Muscle layer of colon (tissue), 2 donors: ENCODE measurements around the gene FOXL3.
"Not testable (repeated sequence)": the region's sequence is repeated elsewhere in the genome, so short reads cannot be mapped to it uniquely, and the experiment has no call there.

Experiments
- H3K27ac ChIP-seq: one replicate; pipeline ENCODE4 v1.7.0; 2013; ENCODE audit warnings: low read depth, mild to moderate bottlenecking, low read length, moderate library complexity
- H3K27me3 ChIP-seq, 2 donors: one replicate each; pipeline ENCODE4 v1.7.0; 2013; ENCODE audit warnings: low read length in 2 of 2, mild to moderate bottlenecking in 2 of 2; ENCODE audit not compliant: insufficient read depth in 2 of 2, control insufficient read depth in 1 of 2
- H3K36me3 ChIP-seq: one replicate; pipeline ENCODE4 v1.7.0; 2013; ENCODE audit warnings: mild to moderate bottlenecking, low read length; ENCODE audit not compliant: insufficient read depth
- H3K4me1 ChIP-seq: one replicate; pipeline ENCODE4 v1.7.0; 2013; ENCODE audit warnings: mild to moderate bottlenecking, low read length; ENCODE audit not compliant: insufficient read depth
- H3K4me3 ChIP-seq, 2 donors: one replicate each; pipeline ENCODE4 v1.7.0; 2013; ENCODE audit warnings: low read length in 2 of 2, low read depth in 1 of 2, mild to moderate bottlenecking in 1 of 2, moderate library complexity in 1 of 2
- H3K9ac ChIP-seq: one replicate; pipeline ENCODE4 v1.7.0; 2013; ENCODE audit warnings: low read length
- H3K9me3 ChIP-seq: one replicate; pipeline ENCODE4 v1.7.0; 2013; ENCODE audit warnings: mild to moderate bottlenecking, low read length
- donor health status: abdominal sarcoma.
- donor health status: Adenocarcinoma of cecum.

Gene FOXL3

GRCh38 chr7:263483-264351 is 26.3 kb upstream of the FOXL3 start:
- H3K9me3 ChIP-seq, H3K4me3 ChIP-seq, H3K4me1 ChIP-seq, H3K27ac ChIP-seq, H3K9ac ChIP-seq, H3K27me3 ChIP-seq: not testable (repeated sequence)
- peaks cover 18% of the 10 kb centered on the region for H3K36me3 ChIP-seq

- Histone ChIP-seq H3K9ac (no peak overlapping the region), H3K27me3 (no peaks in the 10 kb centered on the region), H3K27ac (no peak overlapping the region)
Measured at GRCh38 chr7:264541-265191, 25.3 kb upstream of the FOXL3 start.

GRCh38 chr7:265192-265997 is 24.6 kb upstream of the FOXL3 start:
- H3K27ac ChIP-seq: no peak overlapping the region

More at GRCh38 chr7:264541-265191, 25.3 kb upstream of the FOXL3 start:
- no peaks in the 10 kb centered on the region for H3K4me1 ChIP-seq
- H3K9me3 ChIP-seq: no peaks in the 10 kb centered on the region
- H3K4me3 ChIP-seq: no peak overlapping the region
- peaks cover 12% of the 10 kb centered on the region for H3K36me3 ChIP-seq

GRCh38 chr7:265998-266850 is 23.7 kb upstream of the FOXL3 start:
- no peak overlapping the region for H3K9ac ChIP-seq
- no peak overlapping the region for H3K4me3 ChIP-seq
- no peaks in the 10 kb centered on the region for H3K9me3 ChIP-seq
- no peaks in the 10 kb centered on the region for H3K27me3 ChIP-seq
- H3K36me3 ChIP-seq: no peaks in the 10 kb centered on the region
- no peaks in the 10 kb centered on the region for H3K4me1 ChIP-seq
- H3K27ac ChIP-seq: no peak overlapping the region

More at GRCh38 chr7:265192-265997, 24.6 kb upstream of the FOXL3 start:
- no peaks in the 10 kb centered on the region for H3K4me1 ChIP-seq
- H3K9ac ChIP-seq: no peak overlapping the region
- H3K4me3 ChIP-seq: no peak overlapping the region
- no peaks in the 10 kb centered on the region for H3K27me3 ChIP-seq
- no peaks in the 10 kb centered on the region for H3K9me3 ChIP-seq
- H3K36me3 ChIP-seq: peaks cover 5% of the 10 kb centered on the region

- Histone ChIP-seq H3K27ac (no peak overlapping the region), H3K9ac (no peak overlapping the region), H3K36me3 (no peaks in the 10 kb centered on the region), H3K9me3 (no peaks in the 10 kb centered on the region), H3K4me3 (no peak overlapping the region), H3K27me3 (no peaks in the 10 kb centered on the region), H3K4me1 (no peaks in the 10 kb centered on the region)
Measured at GRCh38 chr7:266851-267840, 22.8 kb upstream of the FOXL3 start.

GRCh38 chr7:268991-269390 is 21.0 kb upstream of the FOXL3 start:
- no peaks in the 10 kb centered on the region for H3K36me3 ChIP-seq
- no peaks in the 10 kb centered on the region for H3K27me3 ChIP-seq
- H3K9me3 ChIP-seq: no peaks in the 10 kb centered on the region
- no peak overlapping the region for H3K4me3 ChIP-seq
- H3K27ac ChIP-seq: no peak overlapping the region
- H3K9ac ChIP-seq: no peak overlapping the region
- H3K4me1 ChIP-seq: no peaks in the 10 kb centered on the region

GRCh38 chr7:269721-270120 is 20.2 kb upstream of the FOXL3 start:
- no peaks in the 10 kb centered on the region for H3K36me3 ChIP-seq
- H3K4me1 ChIP-seq: no peaks in the 10 kb centered on the region
- H3K27ac ChIP-seq: no peak overlapping the region
- H3K27me3 ChIP-seq: no peaks in the 10 kb centered on the region
- no peak overlapping the region for H3K9ac ChIP-seq
- no peaks in the 10 kb centered on the region for H3K9me3 ChIP-seq
- no peak overlapping the region for H3K4me3 ChIP-seq

- no peaks in the 10 kb centered on the region for H3K27me3 ChIP-seq
- H3K36me3 ChIP-seq: no peaks in the 10 kb centered on the region
- no peaks in the 10 kb centered on the region for H3K9me3 ChIP-seq
- H3K4me1 ChIP-seq: no peaks in the 10 kb centered on the region
- no peak overlapping the region for H3K27ac ChIP-seq
- no peak overlapping the region for H3K9ac ChIP-seq
- no peak overlapping the region for H3K4me3 ChIP-seq
Measured at GRCh38 chr7:270351-270983, 19.5 kb upstream of the FOXL3 start.

GRCh38 chr7:271266-272107 is 18.5 kb upstream of the FOXL3 start:
- no peaks in the 10 kb centered on the region for H3K36me3 ChIP-seq
- no peak overlapping the region for H3K4me3 ChIP-seq
- H3K9ac ChIP-seq: no peak overlapping the region
- H3K4me1 ChIP-seq: no peaks in the 10 kb centered on the region
- H3K27ac ChIP-seq: no peak overlapping the region
- H3K9me3 ChIP-seq: no peaks in the 10 kb centered on the region
- H3K27me3 ChIP-seq: no peaks in the 10 kb centered on the region
